ENCODE data around the gene RPA1. TPM values are rescaled to one million over a fixed set of nuclear protein-coding genes. Genes with fewer than 3 reads are reported as not detected.

The RPA1 gene
- total and polyA plus RNA-seq, 9 of the 15 experiments (the other 6 are each of a cell fraction or from before 2014, with no cell fraction given): 25.2 to 125 (median 47.4) TPM

DNA sequence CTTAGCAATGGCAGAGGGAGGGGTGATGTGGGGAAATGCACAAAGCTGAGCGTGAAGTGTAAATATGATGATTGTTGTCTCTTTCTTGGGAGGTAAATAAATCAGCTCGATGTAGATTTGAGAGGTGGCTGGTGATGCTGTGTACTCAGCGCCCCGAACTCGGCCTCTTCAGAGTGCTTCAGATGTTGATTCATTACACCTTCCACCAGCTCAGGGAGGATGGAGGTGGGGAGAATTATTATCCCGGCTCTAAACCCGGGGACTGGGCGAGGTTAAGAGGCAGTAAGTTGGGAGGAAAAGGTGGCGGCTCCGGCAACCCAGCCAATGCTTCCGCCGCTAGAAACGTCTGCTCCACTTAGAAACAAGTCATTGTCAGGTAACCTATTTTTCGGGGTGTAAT lies 86.5 kb downstream of the RPA1 start:
- Histone ChIP-seq H2AFZ (ENCODE audit: low read depth, low read length) (no peak overlapping the region), H3K9me1 (ENCODE audit: control insufficient read depth, insufficient read depth, low read length) (no peaks in the 10 kb centered on the region), H3K4me1 (replicated peaks in 1 of 2; ENCODE audit: control insufficient read depth in 2 of 2, insufficient read depth in 2 of 2, low read length in 2 of 2) (peaks cover 0 to 11% of the 10 kb centered on the region in 2 experiments; a peak in 2 of 5 replicates), H3K36me3 (ENCODE audit: control insufficient read depth, insufficient read depth, low read length) (no peaks in the 10 kb centered on the region), H4K20me1 (replicated peaks; ENCODE audit: control insufficient read depth, insufficient read depth, low read length) (no peaks in the 10 kb centered on the region), H3K27ac (ENCODE audit: extremely low read depth, low read depth, low read length) (no peak overlapping the region), H3K79me2 (ENCODE audit: control insufficient read depth, insufficient read depth, low read length) (no peaks in the 10 kb centered on the region), H3K9ac (ENCODE audit: insufficient read depth in 1 of 2, low read depth in 2 of 2, low read length in 2 of 2) (no peak overlapping the region), H3K4me2 (ENCODE audit: insufficient read depth, low read length) (no peak overlapping the region), H3K9me3 (replicated peaks; ENCODE audit: control insufficient read depth, insufficient read depth, low read depth, low read length) (no peaks in the 10 kb centered on the region), H3K4me3 (no peak overlapping the region), H3K27me3 (ENCODE audit: control insufficient read depth in 2 of 2, insufficient read depth in 2 of 2, low read length in 2 of 2) (peaks cover 38 to 68% of the 10 kb centered on the region in 2 experiments)
- CTCF ChIA-PET (ENCODE audit: low intra/inter-chr PET ratio): no interaction called here
- WGBS (ENCODE audit: insufficient coverage, low coverage, missing lambda C conversion rate): 8% methylated on average over 9 of the region's 14 CpGs
- FAIRE-seq: no peak
- BruUV-seq (replicated peaks): no TSS peak
- ATAC-seq: no peak
- DNase-seq (ENCODE audit: extremely low read depth in 1 of 4, low spot score in 3 of 4): no peak
- TF ChIP-seq ZSCAN32 (CRISPR knock-in tag; IDR thresholded peaks at IDR 0.05) (no peak), ELF2 (CRISPR knock-in tag; IDR thresholded peaks at IDR 0.05) (no peak), SETDB1 (IDR thresholded peaks at IDR 0.05; ENCODE audit: low read length) (no peak), MEF2D (tag; conservative IDR thresholded peaks at IDR 0.05; ENCODE audit: low read depth) (no peak), FOXP1 (CRISPR knock-in tag; IDR thresholded peaks at IDR 0.05) (no peak), SNRNP70 (optimal IDR thresholded peaks at IDR 0.05; ENCODE audit: low read depth, low read length) (no peak), ZNF316 (IDR thresholded peaks at IDR 0.05) (no peak), ZNF644 (tag; IDR thresholded peaks at IDR 0.05; ENCODE audit: low read depth) (no peak), POLR2AphosphoS5 (IDR thresholded peaks at IDR 0.05; ENCODE audit: control insufficient read depth, insufficient read depth, low read depth, low read length) (no peak), MTA2 (IDR thresholded peaks at IDR 0.05; ENCODE audit: low read depth) (no peak), KAT8 (IDR thresholded peaks at IDR 0.05; ENCODE audit: low read depth) (no peak), RFX1 (IDR thresholded peaks at IDR 0.05) (no peak), FOXK2 (conservative IDR thresholded peaks at IDR 0.05 in 1 of 2, IDR thresholded peaks at IDR 0.05 in 1 of 2; ENCODE audit: low read depth in 2 of 2) (no peak)
- TF ChIP-seq, protein P1, sequence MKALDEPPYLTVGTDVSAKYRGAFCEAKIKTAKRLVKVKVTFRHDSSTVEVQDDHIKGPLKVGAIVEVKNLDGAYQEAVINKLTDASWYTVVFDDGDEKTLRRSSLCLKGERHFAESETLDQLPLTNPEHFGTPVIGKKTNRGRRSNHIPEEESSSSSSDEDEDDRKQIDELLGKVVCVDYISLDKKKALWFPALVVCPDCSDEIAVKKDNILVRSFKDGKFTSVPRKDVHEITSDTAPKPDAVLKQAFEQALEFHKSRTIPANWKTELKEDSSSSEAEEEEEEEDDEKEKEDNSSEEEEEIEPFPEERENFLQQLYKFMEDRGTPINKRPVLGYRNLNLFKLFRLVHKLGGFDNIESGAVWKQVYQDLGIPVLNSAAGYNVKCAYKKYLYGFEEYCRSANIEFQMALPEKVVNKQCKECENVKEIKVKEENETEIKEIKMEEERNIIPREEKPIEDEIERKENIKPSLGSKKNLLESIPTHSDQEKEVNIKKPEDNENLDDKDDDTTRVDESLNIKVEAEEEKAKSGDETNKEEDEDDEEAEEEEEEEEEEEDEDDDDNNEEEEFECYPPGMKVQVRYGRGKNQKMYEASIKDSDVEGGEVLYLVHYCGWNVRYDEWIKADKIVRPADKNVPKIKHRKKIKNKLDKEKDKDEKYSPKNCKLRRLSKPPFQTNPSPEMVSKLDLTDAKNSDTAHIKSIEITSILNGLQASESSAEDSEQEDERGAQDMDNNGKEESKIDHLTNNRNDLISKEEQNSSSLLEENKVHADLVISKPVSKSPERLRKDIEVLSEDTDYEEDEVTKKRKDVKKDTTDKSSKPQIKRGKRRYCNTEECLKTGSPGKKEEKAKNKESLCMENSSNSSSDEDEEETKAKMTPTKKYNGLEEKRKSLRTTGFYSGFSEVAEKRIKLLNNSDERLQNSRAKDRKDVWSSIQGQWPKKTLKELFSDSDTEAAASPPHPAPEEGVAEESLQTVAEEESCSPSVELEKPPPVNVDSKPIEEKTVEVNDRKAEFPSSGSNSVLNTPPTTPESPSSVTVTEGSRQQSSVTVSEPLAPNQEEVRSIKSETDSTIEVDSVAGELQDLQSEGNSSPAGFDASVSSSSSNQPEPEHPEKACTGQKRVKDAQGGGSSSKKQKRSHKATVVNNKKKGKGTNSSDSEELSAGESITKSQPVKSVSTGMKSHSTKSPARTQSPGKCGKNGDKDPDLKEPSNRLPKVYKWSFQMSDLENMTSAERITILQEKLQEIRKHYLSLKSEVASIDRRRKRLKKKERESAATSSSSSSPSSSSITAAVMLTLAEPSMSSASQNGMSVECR (CRISPR knock-in tag; IDR thresholded peaks at IDR 0.05): no peak
- intact Hi-C loops (cut with micrococcal nuclease) (no loop called here), in situ Hi-C loops (cut with MboI) (loop anchor here (25.0 kb wide), 1 partner anchor 321 kb away; no protein-coding TSS in a partner anchor)
- POLR2A ChIA-PET: no interaction called here
